ENCODE data around the gene NMNAT2.
A peak's percentile ranks its signal among the peaks of the same experiment; 100 is the strongest.

Gene NMNAT2

DNA sequence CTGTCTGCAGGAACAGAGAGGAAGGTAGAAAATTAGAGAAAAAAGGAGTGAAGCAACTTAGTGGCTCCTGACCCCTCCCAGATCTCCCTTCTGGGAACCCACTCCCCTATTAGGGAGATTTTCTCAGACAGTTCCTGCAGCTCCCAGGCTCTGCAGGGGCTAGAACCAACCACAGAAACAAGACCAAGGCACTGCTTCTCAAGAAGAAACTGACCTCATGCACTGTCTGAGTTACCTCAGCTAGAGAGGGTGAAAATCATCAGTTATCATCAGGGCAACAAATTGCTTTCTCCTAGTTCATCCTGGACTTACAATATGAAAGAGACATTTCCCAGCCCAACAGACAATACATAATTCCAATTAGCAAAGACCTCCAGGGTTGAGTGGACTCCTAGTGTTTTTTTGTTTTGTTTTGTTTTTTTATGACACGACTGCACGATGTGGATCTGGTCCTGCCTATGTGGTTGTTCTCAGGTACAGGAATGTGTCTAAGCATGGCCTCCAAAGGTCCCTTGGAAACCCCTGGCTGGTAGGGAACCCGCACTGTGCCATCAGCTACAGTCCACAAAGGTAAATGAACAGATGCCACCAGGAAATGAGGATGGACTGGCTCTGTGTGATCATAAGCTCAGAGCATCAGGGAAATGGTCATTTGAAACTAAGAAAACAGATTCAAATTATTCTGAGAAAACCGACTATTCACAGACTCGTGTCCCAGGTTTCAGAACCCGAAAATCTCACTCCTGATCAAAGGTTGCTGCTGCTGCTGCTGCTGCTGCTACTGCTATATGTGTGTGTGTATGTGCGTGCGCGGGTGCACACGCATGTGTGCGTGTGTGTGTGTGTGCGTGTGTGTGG, 166.8 kb downstream of the NMNAT2 start:
- DNase-seq, result peak; percentile 12

DNA sequence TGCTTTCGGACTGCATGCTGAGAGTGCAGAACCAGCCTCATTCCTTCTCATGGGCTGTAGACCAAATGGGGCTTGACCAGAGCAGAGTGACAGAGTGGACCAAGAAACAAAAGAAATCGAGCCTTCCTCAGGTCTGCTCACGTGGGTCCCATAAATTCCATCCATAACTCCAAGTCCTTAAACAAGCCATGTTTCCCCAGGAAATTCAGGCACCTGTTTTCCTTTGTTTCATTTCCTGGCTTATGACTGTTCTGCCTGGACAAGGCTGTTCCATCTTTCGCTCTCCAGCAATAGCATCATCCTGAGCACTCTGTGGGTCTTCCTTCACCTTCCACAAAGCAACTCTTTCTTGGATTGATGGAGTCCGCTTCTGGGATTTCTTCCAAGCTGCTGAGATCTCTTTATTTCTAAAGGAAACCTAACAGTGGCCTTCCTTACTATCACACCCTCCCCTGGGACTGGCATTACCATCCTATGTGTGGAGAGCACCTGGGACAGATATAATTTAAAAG, 168.2 kb downstream of the NMNAT2 start:
- peak; percentile 9 for DNase-seq

DNA sequence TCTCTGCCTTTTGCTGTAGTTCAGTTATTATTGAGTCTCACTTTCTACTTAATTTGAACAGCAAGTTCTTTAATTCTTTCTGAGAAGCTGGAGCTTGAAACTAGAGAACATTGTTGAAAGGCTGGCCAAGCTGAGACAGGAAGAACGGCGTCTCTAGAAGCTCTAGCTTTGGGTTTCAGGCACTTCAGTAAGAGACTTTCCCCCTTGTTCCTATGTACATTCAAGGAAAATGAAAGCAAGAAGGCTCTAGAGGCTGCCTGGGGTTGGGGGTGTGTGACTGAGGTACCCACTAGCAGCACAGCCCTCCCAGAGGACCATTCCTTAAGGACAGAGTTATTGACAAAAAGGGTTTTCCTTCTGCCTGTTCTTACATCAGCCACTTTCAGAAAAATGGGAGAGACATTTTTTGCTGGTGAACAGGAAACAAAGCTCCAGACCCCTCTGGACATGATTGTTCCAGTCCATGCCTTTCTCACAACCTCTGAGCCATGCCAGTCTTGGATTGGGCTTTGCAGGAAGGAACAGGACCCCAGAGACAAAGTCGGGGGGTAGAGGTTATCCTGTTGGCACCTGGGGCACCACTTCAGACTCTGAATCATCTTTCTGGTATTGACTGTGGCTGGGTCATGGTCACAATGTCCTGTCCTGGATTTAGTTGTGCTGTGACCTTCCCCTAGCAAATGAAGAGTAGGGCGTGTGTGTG, 169.0 kb downstream of the NMNAT2 start:
- peak; percentile 43 for DNase-seq

DNA sequence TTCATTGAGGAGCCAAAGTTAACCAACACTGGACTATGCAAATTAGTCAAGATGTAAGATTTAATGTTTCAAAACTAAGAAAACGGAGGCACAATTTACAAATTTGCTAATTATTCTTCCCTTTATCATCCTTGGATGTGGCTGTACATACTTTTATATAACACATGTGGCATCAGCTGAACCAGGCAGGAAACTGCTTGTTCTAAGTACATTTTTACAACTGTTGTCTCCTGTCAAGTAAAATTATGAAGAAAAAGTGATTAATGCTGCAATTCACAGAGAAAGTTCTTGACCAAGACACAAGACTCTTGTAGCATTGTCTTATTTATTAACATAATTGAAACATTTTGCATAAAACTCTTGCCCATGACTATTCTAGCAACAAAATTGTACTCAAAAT, 170.2 kb downstream of the NMNAT2 start:
- DNase-seq, result no peak

DNA sequence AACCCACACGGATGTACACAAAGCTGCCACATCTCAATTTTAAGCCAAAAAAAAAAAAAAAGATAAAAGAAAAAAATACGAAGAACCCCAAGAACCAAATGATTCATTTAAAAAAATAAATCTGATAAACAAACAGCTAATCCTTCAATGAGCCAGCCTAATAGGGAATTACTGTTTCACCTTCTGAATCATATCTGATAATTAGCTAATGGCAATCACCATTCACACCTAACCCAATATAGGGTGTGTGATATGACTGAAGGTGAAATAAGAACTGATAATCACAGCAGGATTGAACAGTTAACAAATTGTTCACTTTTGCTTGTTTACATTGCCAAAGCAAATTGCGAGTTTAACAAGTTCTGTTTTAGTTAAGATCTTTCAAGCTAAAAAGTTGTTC, 170.7 kb downstream of the NMNAT2 start:
- no peak for DNase-seq

DNA sequence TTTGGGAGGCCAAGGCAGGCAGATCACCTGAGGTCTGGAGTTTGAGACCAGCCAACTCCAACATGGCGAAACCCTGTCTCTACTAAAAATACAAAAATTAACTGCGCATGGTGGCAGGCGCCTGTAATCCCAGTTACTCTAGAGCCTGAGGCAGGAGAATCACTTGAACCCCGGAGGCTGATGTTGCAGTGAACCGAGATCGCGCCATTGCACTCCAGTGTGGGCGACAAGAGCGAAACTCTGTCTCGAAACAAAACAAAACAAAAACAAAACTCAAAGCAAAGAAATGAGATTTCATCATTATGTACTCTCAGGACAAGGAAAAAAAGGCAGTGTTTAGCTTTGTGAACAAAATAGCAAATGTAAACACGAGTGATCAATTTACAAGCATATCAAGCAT, 171.1 kb downstream of the NMNAT2 start:
- peak; percentile 1 for DNase-seq

DNA sequence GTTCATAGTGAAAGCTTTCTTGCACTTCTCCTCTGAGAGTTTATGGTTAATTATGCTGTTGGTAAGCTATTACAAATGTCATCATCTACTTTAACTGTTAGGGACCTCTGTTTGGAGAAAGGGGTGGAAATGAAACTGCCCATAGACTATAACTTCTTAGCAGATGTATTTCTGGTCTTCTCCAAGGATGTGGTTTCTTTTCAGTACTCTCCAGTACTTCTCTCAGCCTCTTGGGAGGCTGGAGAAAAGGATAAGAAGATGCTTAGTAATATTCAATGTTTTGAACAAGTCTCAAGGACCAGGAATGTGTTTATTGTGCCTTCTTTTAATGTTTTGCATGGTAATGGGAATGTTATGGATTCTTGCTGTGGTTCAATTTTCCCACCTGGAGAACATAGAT, 171.7 kb downstream of the NMNAT2 start:
- DNase-seq, result no peak

DNA sequence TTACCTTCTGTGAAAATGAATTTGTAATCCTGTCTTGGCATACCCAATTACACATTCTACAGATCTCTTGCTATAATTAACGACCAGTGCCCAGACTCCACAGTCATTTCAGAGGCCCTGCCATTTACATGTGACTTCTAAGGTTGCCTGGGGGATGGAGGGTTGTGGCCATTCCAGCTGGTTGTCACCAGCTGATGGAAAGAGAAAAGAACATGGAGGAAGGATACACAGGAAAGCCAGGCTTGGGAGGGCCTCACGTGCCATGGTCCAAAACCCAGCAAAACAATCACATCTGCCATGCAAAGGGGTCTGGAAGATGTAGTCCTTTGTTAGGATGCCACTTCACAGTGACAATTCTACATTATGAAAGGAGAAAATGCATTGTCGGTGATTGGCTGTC, 172.8 kb downstream of the NMNAT2 start:
- DNase-seq, result peak; percentile 18

DNA sequence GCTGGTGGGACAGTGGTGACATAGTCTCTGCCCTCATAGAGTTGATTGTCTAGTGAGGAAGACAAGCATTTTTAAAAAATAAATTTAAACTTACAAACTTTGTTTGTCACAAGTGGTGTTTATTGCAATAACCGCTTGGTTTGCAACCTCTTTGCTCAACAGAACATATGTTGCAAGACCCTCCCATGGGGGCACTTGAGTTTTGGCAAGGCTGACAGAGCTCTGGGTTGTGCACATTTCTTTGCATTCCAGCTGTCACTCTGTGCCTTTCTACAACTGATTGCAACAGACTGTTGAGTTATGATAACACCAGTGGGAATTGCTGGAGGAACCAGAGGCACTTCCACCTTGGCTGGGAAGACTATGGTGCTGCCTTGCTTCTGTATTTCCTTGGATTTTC, 173.7 kb downstream of the NMNAT2 start:
- peak; percentile 9 for DNase-seq

DNA sequence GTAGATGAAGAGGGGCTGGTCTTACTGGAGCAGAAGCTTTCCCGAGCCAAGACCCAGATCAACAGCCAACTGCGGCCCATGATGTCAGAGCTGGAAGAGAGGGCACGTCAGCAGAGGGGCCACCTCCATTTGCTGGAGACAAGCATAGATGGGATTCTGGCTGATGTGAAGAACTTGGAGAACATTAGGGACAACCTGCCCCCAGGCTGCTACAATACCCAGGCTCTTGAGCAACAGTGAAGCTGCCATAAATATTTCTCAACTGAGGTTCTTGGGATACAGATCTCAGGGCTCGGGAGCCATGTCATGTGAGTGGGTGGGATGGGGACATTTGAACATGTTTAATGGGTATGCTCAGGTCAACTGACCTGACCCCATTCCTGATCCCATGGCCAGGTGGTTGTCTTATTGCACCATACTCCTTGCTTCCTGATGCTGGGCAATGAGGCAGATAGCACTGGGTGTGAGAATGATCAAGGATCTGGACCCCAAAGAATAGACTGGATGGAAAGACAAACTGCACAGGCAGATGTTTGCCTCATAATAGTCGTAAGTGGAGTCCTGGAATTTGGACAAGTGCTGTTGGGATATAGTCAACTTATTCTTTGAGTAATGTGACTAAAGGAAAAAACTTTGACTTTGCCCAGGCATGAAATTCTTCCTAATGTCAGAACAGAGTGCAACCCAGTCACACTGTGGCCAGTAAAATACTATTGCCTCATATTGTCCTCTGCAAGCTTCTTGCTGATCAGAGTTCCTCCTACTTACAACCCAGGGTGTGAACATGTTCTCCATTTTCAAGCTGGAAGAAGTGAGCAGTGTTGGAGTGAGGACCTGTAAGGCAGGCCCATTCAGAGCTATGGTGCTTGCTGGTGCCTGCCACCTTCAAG, 174.8 kb downstream of the NMNAT2 start:
- DNase-seq, result peak; percentile 55

DNA sequence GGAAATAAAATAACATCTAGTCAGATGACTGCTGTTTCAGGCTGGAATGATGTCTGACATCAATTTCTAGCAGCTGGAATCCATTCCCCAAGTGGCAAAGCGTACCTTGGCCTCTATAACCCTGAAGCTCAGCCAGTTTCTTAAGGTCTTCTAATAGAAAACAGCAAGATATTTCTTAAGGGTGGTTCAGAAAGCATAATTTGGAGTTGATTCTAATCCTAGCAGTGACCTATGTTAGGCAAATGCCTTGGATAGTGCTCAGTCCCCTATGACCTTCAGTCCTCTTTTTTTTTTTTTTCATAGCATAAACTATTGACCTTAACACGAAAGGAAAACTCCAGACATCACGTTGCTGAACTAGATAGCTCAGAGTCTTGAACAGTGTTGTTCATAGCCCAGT, 175.6 kb downstream of the NMNAT2 start:
- DNase-seq, result peak; percentile 1

DNA sequence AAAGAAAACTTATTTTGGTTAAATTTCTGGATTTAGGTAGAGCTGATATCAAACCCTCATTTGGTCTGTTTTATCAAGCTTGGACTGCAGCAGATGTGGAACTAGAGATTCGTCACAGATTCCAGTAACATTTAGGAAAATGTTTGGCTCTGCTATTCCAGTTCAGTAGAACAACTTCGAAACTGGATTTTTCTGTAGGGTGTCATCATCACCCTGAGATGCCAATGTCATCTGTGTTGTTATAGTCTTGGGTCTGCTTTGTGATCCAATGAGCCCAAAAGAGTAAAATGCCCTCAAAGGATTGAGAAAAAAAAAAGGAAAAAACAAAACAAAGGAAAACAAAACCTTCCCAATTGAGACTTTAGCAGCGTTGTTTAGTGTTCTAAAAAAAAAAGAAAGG, 176.7 kb downstream of the NMNAT2 start:
- no peak for DNase-seq

DNA sequence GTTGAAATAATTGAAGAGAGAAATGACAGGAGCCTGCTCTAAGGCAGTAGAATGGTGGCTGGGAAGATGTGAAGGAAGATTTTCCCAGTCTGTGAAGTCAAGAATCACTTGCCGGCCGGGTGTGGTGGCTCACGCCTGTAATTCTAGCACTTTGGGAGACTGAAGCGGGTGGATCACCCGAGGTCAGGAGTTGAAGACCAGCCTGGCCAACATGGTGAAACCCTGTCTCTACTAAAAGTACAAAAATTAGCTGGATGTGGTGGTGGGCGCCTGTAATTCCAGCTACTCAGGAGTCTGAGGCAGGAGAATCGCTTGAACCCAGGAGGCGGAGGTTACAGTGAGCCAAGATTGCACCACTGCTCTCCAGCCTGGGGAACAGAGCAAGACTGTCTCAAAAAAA, 177.3 kb downstream of the NMNAT2 start:
- peak; percentile 25 for DNase-seq

DNA sequence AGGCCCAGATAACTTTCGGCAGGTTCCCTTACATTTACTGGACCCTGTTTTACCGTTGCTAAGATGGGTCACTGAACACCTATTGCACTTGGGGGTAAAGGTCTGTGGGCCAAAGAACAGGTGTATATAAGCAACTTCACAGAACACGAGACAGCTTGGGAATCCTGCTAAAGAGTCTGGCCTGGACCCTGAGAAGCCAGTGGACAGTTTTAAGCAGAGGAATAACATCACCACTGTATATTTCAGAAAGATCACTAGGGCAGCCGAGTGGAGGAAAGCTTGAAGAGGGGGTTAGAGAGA, 177.7 kb downstream of the NMNAT2 start:
- no peak for DNase-seq

DNA sequence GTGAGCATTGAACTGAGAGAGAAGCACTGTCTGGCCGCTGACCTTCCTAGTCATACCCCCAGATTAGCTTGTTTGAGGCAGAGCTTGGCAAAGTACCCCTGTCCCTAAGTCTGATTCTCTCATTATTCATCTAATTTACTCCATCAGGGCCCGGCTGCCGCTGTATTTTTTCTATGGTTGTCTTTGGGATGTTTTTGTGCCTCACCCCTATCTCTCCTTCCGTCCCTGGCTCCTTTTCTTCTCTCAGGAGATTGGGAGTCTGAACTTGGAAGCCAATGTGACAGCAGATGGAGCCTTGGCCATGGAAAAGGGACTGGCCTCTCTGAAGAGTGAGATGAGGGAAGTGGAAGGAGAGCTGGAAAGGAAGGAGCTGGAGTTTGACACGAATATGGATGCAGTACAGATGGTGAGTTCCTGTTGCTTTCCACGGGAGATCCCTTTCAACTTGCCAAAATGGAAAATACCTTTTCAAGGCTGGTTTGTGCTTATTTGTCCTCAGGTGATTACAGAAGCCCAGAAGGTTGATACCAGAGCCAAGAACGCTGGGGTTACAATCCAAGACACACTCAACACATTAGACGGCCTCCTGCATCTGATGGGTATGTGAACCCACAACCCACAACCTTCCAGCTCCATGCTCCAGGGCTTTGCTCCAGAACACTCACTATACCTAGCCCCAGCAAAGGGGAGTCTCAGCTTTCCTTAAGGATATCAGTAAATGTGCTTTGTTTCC, 178.2 kb downstream of the NMNAT2 start:
- peak; percentile 27 for DNase-seq

DNA sequence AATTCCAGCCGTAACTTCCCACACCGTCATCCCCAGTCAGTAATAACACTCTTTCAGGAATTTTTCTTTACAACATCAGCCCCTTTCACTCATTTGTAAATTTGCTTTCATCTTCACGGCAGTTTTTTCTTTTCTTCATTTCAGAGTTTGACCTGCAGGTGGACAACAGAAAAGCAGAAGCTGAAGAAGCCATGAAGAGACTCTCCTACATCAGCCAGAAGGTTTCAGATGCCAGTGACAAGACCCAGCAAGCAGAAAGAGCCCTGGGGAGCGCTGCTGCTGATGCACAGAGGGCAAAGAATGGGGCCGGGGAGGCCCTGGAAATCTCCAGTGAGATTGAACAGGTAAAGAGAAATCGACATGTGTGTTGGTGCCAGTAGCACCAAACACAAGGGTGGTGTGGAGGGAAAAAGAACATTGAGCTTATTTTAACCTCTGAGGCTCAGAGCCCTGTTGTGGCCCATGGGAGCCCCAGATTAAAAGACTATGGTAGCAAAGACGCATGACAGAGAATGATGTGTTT, 178.9 kb downstream of the NMNAT2 start:
- peak; percentile 34 for DNase-seq

DNA sequence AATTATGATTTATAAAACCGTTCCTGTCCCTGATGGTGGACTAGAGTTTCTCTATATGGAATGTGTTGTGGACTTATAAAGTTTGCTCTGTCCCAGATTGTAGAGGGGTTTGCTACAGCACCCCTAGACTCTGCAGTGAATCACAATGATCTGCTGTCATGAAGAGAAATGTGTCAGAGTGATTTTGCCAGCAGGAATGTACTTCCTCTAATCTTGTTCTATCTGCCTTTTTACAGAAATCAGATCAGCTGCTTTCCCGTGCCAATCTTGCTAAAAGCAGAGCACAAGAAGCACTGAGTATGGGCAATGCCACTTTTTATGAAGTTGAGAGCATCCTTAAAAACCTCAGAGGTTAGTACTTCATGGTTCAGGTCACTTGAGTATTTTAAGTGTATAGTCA, 180.1 kb downstream of the NMNAT2 start:
- DNase-seq, result peak; percentile 5

DNA sequence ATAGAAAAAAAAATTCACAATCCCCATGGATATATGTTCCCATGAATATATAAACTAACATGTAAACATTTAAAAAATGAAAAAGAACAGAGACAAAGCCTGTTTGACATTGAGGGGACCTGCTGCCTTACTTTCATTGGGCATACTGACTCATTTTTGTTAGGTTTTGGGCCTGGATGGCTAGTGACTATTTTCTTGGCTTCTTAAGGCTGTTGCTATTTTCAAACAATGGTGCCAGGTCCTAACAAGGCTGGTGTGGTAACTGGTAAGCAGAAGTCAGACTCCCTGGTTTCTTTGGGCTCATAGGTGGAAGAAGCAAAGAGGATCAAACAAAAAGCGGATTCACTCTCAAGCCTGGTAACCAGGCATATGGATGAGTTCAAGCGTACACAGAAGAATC, 181.1 kb downstream of the NMNAT2 start:
- DNase-seq, result peak; percentile 3

DNA sequence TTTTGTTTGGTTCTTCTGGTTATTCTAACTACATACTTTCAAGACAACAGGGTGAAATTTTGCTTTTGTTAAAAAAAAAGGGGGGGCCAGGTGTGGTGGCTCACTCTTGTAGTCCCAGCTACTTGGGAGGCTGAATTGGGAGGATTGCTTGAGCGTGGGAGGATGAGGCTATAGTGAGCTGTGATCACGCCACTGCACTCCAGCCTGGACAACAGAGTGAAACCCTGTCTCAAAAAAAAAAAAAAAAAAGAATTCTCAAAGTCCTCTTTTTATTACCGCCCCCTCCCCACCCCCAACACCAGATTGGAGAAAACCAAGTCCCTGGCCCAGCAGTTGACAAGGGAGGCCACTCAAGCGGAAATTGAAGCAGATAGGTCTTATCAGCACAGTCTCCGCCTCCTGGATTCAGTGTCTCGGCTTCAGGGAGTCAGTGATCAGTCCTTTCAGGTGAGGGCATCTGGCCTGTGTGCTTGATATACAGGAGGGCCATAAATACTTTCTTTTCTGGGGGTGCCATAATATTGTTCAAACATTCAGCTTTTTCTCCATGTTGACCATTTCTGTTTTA, 181.9 kb downstream of the NMNAT2 start:
- DNase-seq, result peak; percentile 53

DNA sequence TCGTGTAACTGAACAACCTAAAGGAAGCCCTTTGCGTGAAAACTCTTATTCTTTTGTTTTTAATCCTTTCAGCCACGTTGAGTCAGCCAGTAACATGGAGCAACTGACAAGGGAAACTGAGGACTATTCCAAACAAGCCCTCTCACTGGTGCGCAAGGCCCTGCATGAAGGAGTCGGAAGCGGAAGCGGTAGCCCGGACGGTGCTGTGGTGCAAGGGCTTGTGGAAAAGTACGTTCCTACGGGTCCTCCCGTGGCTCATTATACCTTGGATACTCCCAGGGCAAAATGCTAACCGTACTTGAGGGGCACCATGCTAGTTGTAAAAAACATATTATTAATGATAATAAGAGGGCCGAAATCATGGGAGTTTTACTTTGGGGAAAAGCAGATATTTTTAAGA, 182.7 kb downstream of the NMNAT2 start:
- DNase-seq, result no peak

DNA sequence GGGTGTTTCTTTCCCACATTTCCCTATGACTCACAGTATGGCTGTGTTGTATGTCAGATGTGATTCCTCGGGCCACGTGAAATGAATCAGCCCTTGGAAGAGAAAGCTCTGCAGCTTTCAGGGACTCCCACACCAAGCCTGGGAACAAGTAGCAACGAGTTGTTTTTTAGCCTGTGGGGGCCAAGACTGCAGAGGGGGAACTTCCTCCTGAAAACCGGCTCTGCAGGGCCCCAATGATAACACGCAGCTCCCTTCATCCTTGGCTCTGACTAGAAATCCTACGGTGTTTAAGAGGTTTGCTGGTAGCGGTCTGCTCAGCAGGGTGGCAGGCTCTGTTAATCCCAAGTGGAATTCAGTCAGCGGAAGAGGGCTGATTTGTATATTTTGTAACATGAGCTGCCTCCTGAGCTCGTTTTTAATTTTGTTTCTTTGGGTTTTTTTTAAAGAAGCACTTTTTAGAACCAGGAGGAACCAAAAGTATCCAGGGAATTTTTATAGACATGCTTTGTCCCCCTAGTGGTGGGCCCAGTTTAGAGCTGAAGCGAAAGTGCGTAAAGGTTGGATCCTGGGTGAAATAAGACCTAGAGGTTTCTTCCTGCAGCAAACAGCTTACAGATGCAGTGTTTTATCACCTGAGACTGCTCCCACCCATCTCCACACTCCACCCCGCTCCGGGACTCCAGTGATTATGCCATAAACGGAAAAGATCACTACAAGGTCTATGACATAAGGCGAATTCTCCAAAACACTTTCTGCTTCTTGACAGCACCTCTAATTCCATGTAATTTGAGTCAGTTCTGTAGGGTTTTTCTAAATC, 183.3 kb downstream of the NMNAT2 start:
- peak; percentile 97 for DNase-seq
